Neural progenitor cell (in vitro differentiated cells): ENCODE measurements around the gene NADSYN1.

Experiments
- CTCF ChIP-seq: fragments of 200-600 bp; sonication (generic); IDR thresholded peaks from 2 replicates; pipeline ENCODE4 v1.5.1; 2017; ENCODE audit warnings: antibody characterized with exemption, mild to moderate bottlenecking
- EZH2 ChIP-seq: fragments of 200-600 bp; sonication (generic); IDR thresholded peaks from 2 replicates; pipeline ENCODE4 v1.6.1; 2017; ENCODE audit warnings: antibody characterized with exemption, mild to moderate bottlenecking, moderate library complexity
- EZH2phosphoT487 ChIP-seq: fragments of 200-600 bp; sonication (generic); IDR thresholded peaks from 2 replicates; pipeline ENCODE4 v1.6.1; 2017; ENCODE audit warnings: antibody characterized with exemption

- TF ChIP-seq CTCF = no peak
- TF ChIP-seq EZH2 = no peak
- TF ChIP-seq EZH2phosphoT487 = no peak
Observed at GRCh38 chr11:71433648-71434450, 19.2 kb upstream of the NADSYN1 start.
